NOMO-1 treated with DMSO at 0.1 percent for 48 hours (cell line): ENCODE data around the gene UBALD2.
A peak's percentile ranks its signal among the peaks of the same experiment; 100 is the strongest.
"Not testable (repeated sequence)": the region's sequence is repeated elsewhere in the genome, so short reads cannot be mapped to it uniquely, and the experiment has no call there.

ENCODE experiments used
- DNase-seq: peaks from one replicate; lab custom pipeline; 2025; ENCODE audit not compliant: unreplicated experiment; lab: John Stamatoyannopoulos, UW

Gene UBALD2

DNA sequence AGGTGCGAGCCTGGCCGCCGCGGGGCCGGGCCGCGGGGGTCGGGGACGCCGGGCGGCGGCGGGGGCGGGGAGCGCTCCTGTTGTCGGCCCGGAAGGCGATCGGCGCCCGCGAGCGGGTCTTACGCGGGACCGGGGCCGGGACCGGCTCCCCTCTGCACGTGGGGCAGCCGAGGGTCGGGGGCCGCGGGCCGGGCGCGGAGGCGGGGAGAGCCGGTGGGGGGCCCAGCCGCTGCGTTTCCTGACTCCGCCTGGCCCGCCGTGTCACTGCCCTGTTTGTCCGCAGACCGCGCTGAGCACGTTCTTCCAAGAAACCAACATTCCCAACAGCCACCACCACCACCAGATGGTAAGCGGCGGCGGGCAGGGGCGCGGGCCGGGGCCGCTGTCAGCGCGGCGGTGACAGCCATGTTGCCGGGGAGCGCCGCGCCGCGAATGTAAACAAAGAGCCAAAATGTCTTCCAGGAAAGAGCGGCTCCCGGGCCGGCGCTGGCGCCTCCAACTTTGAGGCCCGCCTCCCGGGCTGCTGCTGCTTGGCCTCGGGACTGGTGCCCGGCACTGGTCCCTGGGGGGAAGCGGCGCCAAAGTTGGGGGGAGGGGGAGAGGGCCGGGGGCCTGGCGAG lies 586 bp downstream of the UBALD2 start:
- peak; percentile 40 for DNase-seq

GRCh38 chr17:76266244-76266938 lies 1.2 kb downstream of the UBALD2 start:
- no peak for DNase-seq

DNA sequence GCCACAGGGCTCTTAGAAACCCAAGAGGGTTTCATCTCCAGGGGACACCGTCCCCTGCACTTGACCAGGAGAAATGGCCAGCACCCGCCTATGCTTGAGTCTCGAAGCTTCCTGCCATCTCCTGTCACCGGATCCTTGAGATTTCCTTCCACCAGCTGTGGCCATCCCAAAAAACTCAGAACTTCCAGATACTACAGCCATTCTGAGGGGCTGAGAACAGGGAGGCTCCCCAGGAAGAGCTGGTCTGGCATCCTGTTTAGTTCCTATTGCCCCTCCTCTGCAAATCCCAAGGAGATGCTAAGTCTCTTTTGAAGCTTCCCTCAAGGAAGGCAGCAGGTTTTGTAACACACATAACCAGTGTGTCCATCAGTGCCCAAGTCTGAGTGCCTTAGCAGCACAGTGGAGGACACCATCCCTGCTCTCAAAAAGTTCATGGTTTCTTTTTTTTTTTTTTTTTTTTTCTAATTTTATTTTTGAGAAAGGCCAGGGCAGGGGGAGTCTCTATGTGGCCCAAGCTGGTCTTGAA lies 2.0 kb downstream of the UBALD2 start:
- no peak for DNase-seq

DNA sequence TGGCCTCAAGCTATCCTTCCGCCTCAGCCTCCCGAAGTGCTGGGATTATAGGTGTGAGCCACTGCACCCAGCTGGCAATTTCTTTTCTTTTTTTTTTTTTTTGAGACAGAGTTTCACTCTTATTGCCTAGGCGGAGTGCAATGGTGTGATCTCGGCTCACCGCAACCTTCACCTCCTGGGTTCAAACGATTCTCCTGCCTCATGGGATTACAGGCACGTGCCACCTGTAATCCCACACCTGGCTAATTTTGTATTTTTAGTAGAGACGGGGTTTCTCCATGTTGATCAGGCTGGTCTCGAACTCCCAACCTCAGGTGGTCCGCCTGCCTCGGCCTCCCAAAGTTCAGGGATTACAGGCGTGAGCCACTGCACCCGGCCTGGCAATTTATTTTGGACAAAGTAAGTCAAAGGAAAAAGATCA lies 2.4 kb downstream of the UBALD2 start:
- not testable (repeated sequence) for DNase-seq

GRCh38 chr17:76268015-76268749 lies 3.0 kb downstream of the UBALD2 start:
- peak; percentile 82 for DNase-seq

GRCh38 chr17:76268991-76269981 lies 4.1 kb downstream of the UBALD2 start:
- DNase-seq, result no peak

GRCh38 chr17:76270127-76270592 lies 5.0 kb downstream of the UBALD2 start:
- no peak for DNase-seq

DNA sequence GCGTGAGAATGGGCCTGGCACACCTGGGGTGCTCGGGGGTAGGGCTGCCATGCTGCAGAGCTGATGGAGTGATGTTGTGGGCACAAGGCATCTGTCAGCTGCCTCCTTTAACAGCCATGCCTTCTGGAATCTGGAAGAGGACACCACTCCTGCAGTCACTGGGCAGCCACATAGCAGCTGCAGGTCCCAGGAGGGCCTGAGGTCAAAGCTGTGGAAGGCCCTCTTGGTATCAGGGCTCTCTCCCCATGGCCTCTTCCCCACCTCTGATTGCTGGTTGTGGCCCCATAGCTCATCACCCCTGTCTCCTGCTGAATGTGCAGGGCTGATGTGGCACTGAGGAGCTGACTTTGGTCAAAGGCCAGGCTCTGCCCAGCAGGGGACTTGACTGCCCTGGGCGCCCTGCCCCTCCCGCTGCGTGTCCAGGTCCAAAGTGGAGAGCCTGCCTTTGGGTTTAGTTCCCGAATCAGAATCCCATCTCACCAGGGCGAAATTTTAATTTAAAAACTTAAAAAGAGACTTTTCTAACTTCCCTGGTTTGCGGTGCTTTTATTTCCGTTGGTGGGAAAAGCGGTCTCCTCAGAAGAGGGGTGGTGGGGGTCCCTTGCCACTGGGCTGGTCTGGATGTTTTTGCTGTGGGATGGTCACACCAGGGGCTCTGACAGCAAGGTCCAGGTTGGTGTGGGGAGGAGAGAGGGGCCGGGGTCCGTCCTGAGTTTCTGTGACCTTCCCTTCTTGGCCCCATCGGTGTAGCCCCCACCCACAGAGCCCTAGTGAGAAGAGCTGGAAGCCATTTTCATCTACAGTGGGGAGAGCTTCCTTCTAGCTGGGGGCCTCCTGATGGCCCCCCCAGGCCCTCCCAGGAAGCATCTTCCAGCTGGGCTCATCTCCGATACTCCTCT lies 5.9 kb downstream of the UBALD2 start:
- no peak for DNase-seq

DNA sequence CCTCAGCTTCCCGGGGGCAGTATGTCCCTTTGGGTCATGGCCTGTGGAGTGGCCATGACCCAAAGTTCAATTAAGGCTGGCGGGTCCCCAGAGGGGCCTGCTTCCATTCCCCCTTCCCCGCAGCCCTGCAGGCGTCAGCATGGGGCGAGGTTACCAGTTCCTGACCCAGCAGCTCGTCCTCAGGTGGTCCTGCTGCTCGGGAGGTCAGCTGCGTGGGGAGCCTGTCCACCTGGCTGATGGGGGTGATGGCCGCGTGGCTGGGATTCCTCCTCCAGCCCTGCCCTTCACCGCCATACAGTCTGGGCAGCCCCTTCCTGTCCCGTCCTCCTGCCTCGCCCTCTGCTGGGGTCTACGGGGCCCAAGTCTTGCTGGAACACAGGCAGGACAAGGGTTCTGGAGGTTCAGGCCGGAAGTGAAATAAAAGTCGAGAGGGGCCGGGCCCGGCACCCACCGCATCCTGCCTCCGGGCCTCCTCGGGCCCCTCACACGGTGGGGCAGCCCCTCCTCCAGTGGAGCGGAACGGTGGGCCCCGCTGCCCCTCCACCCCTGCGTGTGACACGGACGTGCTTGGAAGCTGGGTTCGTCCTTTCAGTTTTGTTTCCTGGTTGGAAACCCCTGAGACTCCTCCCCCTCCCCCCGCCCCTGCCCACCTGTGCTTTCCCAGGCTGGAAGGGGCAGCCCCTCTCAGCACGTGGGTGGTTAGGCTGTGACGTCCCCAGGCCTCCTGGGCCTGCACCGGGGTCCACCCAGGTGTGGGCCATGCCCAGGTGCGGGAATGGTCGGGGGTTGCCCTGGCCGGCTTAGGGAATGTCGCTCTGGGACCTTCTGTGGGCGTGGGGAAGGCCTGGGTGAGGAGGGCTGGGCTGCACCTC lies 6.8 kb downstream of the UBALD2 start:
- DNase-seq, result no peak

DNA sequence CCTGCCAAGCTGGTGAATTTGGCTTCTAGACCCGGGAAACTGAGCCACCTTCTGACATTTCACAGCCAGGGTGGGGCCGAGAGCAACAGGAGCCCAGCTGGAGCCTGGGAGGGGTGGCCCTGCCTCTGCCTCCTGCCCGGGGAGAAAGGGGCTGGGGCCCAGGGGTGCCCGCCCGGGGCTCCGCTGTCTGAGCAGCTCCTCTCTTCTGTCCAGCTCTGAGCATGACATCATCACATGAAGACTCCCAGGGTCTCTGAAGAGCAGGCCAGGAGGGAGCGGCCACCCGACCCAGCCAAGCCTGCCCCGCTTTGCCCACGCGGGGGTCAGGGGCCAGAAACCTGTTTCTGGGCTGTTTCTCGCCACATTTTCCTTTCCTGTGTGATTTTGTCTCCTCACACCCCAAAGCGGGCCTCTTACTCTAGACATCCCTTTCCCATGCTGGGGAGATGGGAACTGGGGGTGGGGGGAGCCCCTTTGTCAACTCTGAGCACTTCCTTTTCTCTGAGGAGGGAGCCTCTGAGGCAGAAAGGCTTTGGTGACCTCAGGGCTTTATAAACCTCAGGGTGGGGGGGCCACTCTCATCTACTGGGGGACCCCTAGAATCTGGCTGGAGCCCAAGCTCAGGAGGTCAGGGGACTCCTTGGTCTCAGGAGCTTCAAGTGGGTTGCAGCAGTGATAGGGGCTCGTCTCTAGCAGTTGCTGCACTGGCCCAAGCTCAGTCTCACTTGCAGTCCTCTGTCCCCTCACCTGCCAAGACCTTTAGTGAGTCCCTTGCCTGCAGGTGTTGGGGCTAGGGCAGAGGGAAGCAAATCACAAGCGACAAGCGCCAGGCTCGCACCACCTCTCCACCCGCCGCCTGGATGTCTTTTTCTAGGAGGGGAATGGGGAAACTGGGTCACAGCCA lies 7.6 kb downstream of the UBALD2 start:
- DNase-seq, result no peak

- no peak for DNase-seq
These were observed 8.4 kb downstream of the UBALD2 start for GRCh38 chr17:76273445-76274111.

- DNase-seq, result no peak
These were observed 9.2 kb downstream of the UBALD2 start for GRCh38 chr17:76274112-76274956.

DNA sequence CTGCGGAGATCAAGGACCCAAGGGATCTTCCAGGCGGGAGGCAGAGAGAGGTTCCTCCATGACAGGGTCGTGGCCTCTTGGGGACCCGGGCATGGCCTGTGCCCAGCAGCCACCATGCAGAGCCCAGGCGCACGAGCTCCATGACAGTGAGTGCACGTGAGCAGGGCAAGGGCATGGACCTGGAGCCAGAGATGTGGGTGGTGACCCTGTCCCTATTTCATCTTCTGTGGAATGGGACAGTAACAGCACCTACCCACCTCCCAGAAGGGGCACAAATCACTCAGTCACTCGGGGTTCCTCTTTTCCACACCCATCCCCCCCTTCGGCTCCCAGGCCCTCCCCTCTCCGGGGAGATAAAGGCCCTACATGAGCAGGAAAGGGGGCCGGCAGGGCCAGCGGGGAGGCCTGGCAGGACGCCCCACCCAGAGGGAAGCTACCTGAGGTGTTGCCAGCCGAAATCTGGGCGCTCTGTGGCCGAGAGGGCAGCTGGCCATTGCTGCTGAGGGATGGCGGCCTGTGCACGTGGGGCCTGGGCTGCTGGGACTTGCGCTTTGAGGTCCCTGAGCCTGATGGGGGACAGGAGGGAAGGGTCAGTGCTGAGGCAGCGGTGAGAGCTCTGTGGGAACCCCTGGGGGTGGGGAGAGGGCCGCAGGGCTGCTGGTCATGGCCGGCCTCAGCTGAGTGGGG lies 10.4 kb downstream of the UBALD2 start:
- DNase-seq, result no peak

GRCh38 chr17:76276069-76276431 lies 10.9 kb downstream of the UBALD2 start:
- DNase-seq, result no peak

GRCh38 chr17:76276461-76277299 lies 11.5 kb downstream of the UBALD2 start:
- no peak for DNase-seq
